HG03378 (cell line): ENCODE results near the gene BEX2.
"Not testable (repeated sequence)": the region's sequence is repeated elsewhere in the genome, so short reads cannot be mapped to it uniquely, and the experiment has no call there.

Source experiments
- ATAC-seq: cut with Tn5 transposase; IDR thresholded peaks from one replicate; pipeline ENCODE4 v1.9.1; 2021; ENCODE audit warnings: mild to moderate bottlenecking, moderate library complexity; ENCODE audit not compliant: unreplicated experiment

Gene BEX2

GRCh38 chrX:103310555-103311398 is at the start of gene BEX2:
TSS of gene BEX2 (minus strand) at chrX:103310990. CDS start at chrX:103309976, 1,014 bp downstream.
- ATAC-seq = peak; percentile 84

GRCh38 chrX:103360092-103360491 is 49.3 kb upstream of the BEX2 start:
- ATAC-seq = no peak

GRCh38 chrX:103359605-103360004 is 48.8 kb upstream of the BEX2 start:
- not testable (repeated sequence) for ATAC-seq

GRCh38 chrX:103357871-103358270 is 47.1 kb upstream of the BEX2 start:
- no peak for ATAC-seq

- ATAC-seq = no peak
Measured at GRCh38 chrX:103356858-103357257, 46.1 kb upstream of the BEX2 start.

GRCh38 chrX:103356130-103356798 is 45.5 kb upstream of the BEX2 start, which contains the start of gene TCEAL9:
TSS of gene TCEAL9 (plus strand) at chrX:103356506. CDS start at chrX:103357685, 1,179 bp downstream.
- ATAC-seq = no peak

GRCh38 chrX:103347682-103348397 is 37.0 kb upstream of the BEX2 start:
- ATAC-seq = no peak

- ATAC-seq = no peak
Measured at GRCh38 chrX:103344606-103345005, 33.8 kb upstream of the BEX2 start.

GRCh38 chrX:103343105-103343504 is 32.3 kb upstream of the BEX2 start:
- ATAC-seq = peak; percentile 75

GRCh38 chrX:103338663-103339062 is 27.9 kb upstream of the BEX2 start:
- no peak for ATAC-seq

GRCh38 chrX:103330681-103331288 is 20.0 kb upstream of the BEX2 start:
- ATAC-seq = no peak

GRCh38 chrX:103329991-103330390 is 19.2 kb upstream of the BEX2 start, which contains the start of gene TCEAL7:
TSS of gene TCEAL7 (plus strand) at chrX:103330239. CDS start at chrX:103331404, 1,165 bp downstream.
- ATAC-seq = no peak

GRCh38 chrX:103311399-103311780 is 600 bp upstream of the BEX2 start:
- no peak for ATAC-seq

GRCh38 chrX:103309860-103310554 is 783 bp downstream of the BEX2 start:
- ATAC-seq = no peak

- ATAC-seq = not testable (repeated sequence)
Measured at GRCh38 chrX:103305666-103306065, 5.1 kb downstream of the BEX2 start.

- no peak for ATAC-seq
Measured at GRCh38 chrX:103304705-103305104, 6.1 kb downstream of the BEX2 start.

- no peak for ATAC-seq
Measured at GRCh38 chrX:103293118-103293517, 17.7 kb downstream of the BEX2 start.

- ATAC-seq = no peak
Measured at GRCh38 chrX:103279624-103280023, 31.2 kb downstream of the BEX2 start.

- no peak for ATAC-seq
Measured at GRCh38 chrX:103276581-103277002, 34.2 kb downstream of the BEX2 start, which contains the start of gene TCEAL5. TSS of gene TCEAL5 (minus strand) at chrX:103276750. CDS start at chrX:103274563, 2,187 bp downstream.

GRCh38 chrX:103275947-103276567 is 34.7 kb downstream of the BEX2 start:
- no peak for ATAC-seq
